Measurements from ENCODE around the gene PFKL. TPM values are rescaled to one million over a fixed set of nuclear protein-coding genes. Genes with fewer than 3 reads are reported as not detected.

The PFKL gene
- total RNA-seq, 1 donor from 2014 or later = 101 TPM

DNA sequence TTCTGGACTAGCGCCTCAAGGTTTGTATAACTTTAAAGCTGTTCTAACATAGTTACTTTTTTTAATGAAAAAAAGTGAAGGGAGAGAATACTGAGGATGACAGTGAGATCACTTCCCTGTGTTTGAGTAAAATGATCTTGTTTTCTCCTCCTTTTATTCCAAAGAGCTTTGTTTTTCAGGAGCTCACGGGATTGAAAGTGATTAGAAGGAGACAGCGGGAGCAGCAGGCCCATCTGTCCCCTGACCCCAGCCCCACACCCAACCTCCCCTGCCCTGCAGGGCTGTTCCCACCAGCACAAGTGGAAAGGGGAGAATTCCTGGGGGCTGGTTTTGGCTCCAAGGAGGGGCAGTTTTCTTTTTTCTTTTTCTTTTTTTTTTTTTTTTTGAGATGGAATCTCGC, 36.1 kb upstream of the PFKL start:
- no peaks in the 10 kb centered on the region for H3K9me3 ChIP-seq
- no peak overlapping the region for H3K4me3 ChIP-seq
- DNase-seq (no peak), ATAC-seq (no peak)
- H3K27ac ChIP-seq = no peak overlapping the region
- TF ChIP-seq, protein P1, sequence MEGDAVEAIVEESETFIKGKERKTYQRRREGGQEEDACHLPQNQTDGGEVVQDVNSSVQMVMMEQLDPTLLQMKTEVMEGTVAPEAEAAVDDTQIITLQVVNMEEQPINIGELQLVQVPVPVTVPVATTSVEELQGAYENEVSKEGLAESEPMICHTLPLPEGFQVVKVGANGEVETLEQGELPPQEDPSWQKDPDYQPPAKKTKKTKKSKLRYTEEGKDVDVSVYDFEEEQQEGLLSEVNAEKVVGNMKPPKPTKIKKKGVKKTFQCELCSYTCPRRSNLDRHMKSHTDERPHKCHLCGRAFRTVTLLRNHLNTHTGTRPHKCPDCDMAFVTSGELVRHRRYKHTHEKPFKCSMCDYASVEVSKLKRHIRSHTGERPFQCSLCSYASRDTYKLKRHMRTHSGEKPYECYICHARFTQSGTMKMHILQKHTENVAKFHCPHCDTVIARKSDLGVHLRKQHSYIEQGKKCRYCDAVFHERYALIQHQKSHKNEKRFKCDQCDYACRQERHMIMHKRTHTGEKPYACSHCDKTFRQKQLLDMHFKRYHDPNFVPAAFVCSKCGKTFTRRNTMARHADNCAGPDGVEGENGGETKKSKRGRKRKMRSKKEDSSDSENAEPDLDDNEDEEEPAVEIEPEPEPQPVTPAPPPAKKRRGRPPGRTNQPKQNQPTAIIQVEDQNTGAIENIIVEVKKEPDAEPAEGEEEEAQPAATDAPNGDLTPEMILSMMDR (IDR thresholded peaks at IDR 0.05) = no peak
- H3K4me1 ChIP-seq = no peaks in the 10 kb centered on the region
- no peaks in the 10 kb centered on the region for H3K27me3 ChIP-seq
- intact Hi-C loops (cut with DNase I) = no loop called here
- no peaks in the 10 kb centered on the region for H3K36me3 ChIP-seq

DNA sequence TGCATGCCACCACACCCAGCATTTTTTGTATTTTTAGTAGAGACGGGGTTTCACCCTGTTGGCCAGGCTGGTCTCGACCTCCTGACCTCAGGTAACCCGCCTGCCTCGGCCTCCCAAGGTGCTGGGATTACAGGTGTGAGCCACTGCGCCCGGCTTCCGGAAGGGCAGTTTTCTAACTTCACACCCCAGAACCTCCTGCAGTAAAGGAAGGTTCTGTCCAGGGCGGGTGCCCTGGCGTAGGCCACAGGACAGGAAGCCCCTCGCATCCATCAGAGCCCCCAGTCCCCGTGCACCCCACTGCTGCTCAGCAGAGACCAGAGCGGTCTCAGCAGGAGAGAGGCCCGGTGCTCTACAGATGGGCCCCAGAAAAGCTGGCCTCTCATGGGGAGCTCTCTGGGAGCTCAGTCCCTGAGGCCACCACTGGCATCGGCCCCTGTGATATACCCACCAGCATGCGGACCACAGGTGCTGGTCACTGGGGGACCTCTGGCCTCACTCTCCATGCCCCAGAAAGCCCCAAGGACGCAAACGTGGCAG, 34.1 kb upstream of the PFKL start:
- Histone ChIP-seq H3K4me3 (no peak overlapping the region), H3K27ac (no peak overlapping the region), H3K9me3 (no peaks in the 10 kb centered on the region), H3K4me1 (no peaks in the 10 kb centered on the region), H3K36me3 (no peaks in the 10 kb centered on the region), H3K27me3 (no peaks in the 10 kb centered on the region)
- TF ChIP-seq, protein P1 (IDR thresholded peaks at IDR 0.05) = no peak
- ATAC-seq = no peak
- DNase-seq = no peak
- intact Hi-C loops (cut with DNase I) = no loop called here

DNA sequence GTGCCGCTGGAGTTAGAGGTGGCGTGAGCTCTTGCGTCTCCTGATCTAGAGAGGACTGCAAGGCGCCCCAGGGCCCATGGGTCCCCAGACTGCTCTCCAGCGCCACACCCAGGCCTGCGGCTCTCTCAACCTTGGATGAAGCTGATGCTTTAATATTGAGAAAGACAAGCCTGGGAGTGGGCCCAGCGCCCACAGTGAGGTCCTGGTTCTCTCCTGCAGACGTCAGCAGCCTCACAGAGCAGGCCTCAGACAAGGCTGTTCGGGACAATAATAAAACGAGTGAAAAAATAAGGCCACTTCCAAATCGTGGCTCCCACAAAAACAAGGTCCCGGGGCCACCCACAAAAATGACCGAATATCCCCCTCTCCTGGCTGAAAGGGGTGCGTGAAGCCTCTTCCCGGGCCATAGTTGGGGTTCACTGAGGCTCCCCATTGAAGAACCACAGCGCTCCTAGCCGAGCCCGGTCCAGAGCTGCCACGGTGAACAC, 32.2 kb upstream of the PFKL start:
- Histone ChIP-seq H3K27ac (no peak overlapping the region), H3K27me3 (no peaks in the 10 kb centered on the region), H3K36me3 (no peaks in the 10 kb centered on the region), H3K9me3 (no peaks in the 10 kb centered on the region), H3K4me1 (no peaks in the 10 kb centered on the region), H3K4me3 (no peak overlapping the region)
- peak; percentile 38 for ATAC-seq
- no peak for DNase-seq
- TF ChIP-seq, protein P1 (IDR thresholded peaks at IDR 0.05) = peak; percentile 36
- intact Hi-C loops (cut with DNase I) = no loop called here

DNA sequence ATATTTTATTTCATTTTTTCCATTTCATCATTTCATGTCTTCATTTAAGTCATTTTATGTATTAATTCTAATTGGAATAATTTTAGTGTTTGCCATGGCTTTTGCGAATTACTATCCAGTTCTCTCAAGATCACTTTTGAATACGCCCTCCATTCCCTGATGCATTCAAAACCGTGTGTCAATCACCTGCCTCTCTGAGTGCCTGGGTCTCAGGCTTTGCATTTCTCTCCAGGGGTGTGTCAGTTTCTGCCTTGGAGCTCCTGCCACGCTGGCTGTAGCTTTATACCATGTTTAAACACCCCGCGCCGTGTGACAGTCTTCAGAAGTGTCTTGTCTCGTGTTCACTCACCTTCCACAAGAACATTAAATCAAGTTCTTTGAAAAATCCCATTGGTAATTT, 30.8 kb upstream of the PFKL start:
- H3K36me3 ChIP-seq = no peaks in the 10 kb centered on the region
- DNase-seq (no peak), ATAC-seq (no peak)

DNA sequence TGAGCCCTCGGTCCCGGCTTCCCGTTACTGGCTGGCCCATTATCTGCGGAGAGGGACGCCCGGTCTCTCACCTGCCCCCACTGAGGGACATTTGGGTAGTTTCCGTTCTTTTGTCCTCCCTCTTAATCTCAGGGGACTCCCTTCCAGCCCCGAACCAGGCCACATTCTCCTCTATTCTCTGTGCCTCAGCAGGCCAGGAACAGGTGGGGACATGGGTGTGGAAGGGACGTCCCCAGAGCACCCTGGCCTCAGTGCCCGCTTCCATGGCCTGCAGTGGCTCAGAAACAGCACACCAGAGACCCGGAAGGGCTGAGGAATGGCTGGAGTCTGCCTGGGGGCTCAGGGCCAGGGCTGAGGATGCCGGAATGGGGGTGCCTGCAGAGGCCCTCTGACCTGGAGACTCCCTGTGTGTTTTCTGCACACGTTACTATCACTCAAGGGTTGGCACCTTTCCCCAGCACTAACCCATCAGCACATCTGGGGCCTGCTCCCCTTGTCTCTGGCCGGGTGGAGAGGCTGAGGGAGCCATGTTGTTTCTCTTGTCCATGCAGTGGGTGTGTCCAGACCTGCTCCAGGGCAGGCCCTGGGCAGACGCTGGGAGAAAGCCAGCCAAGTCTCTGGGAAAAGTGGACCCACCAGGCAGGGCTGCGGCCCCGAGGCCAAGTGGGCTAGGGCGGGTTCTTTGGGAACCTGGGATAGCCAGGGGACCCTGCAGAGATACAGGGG, 28.1 kb upstream of the PFKL start:
- Histone ChIP-seq H3K27ac (no peak overlapping the region), H3K36me3 (no peaks in the 10 kb centered on the region), H3K27me3 (no peaks in the 10 kb centered on the region), H3K9me3 (no peaks in the 10 kb centered on the region), H3K4me3 (no peak overlapping the region), H3K4me1 (no peaks in the 10 kb centered on the region)
- ATAC-seq (no peak), DNase-seq (no peak)
- intact Hi-C loops (cut with DNase I) = no loop called here
- TF ChIP-seq, protein P1 (IDR thresholded peaks at IDR 0.05) = no peak

More for the DNA sequence above, 30.8 kb upstream of the PFKL start:
- Histone ChIP-seq H3K9me3 (no peaks in the 10 kb centered on the region), H3K27me3 (no peaks in the 10 kb centered on the region), H3K4me3 (no peak overlapping the region), H3K27ac (no peak overlapping the region), H3K4me1 (no peaks in the 10 kb centered on the region)
- intact Hi-C loops (cut with DNase I) = no loop called here
- TF ChIP-seq, protein P1 (IDR thresholded peaks at IDR 0.05) = no peak

Measured in upper lobe of right lung (tissue), 1 donor.